ENCODE results near the gene THOC5. TPM values are rescaled to one million over a fixed set of nuclear protein-coding genes. Genes with fewer than 3 reads are reported as not detected.
A peak's percentile ranks its signal among the peaks of the same experiment; 100 is the strongest.
"Not testable (repeated sequence)": the region's sequence is repeated elsewhere in the genome, so short reads cannot be mapped to it uniquely, and the experiment has no call there.

THOC5 gene
- polyA plus RNA-seq, 2 donors, result 11.7 to 15.5 TPM

GRCh38 chr22:29491012-29491411, 62.5 kb downstream of the THOC5 start:
- no peak overlapping the region for H3K27ac ChIP-seq (ENCODE audit: low read depth in 2 of 2, low read length in 1 of 2)
- 91% methylated on average over 6 of the region's 6 CpGs for WGBS, 2 donors
- no peaks in the 10 kb centered on the region for H3K4me1 ChIP-seq (ENCODE audit: control insufficient read depth in 2 of 2, insufficient read depth in 2 of 2, low read length in 1 of 2)
- H3K27me3 ChIP-seq (ENCODE audit: control insufficient read depth in 1 of 2, insufficient read depth in 2 of 2, low read length in 2 of 2), result no peaks in the 10 kb centered on the region
- H3K36me3 ChIP-seq (ENCODE audit: control insufficient read depth in 2 of 2, insufficient read depth in 2 of 2, low read length in 1 of 2), result no peaks in the 10 kb centered on the region
- no peak overlapping the region for H3K4me3 ChIP-seq (ENCODE audit: low read depth in 1 of 2, low read length in 2 of 2)
- H3K9me3 ChIP-seq (ENCODE audit: control insufficient read depth in 2 of 2, insufficient read depth in 1 of 2, low read depth in 1 of 2, low read length in 1 of 2), result no peaks in the 10 kb centered on the region

- not testable (repeated sequence) for H3K4me1 ChIP-seq (ENCODE audit: control insufficient read depth in 2 of 2, insufficient read depth in 2 of 2, low read length in 1 of 2)
Observed at GRCh38 chr22:29489127-29489780, 64.3 kb downstream of the THOC5 start.

GRCh38 chr22:29487426-29487986, 66.1 kb downstream of the THOC5 start:
- no peaks in the 10 kb centered on the region for H3K4me1 ChIP-seq (ENCODE audit: control insufficient read depth in 2 of 2, insufficient read depth in 2 of 2, low read length in 1 of 2)
- WGBS, 2 donors, result 85 to 86% methylated on average over 6 of the region's 6 CpGs
- no peak overlapping the region for H3K4me3 ChIP-seq (ENCODE audit: low read depth in 1 of 2, low read length in 2 of 2)
- H3K36me3 ChIP-seq (ENCODE audit: control insufficient read depth in 2 of 2, insufficient read depth in 2 of 2, low read length in 1 of 2), result no peaks in the 10 kb centered on the region
- H3K27me3 ChIP-seq (ENCODE audit: control insufficient read depth in 1 of 2, insufficient read depth in 2 of 2, low read length in 2 of 2), result no peaks in the 10 kb centered on the region
- H3K27ac ChIP-seq (ENCODE audit: low read depth in 2 of 2, low read length in 1 of 2), result no peak overlapping the region
- H3K9me3 ChIP-seq (ENCODE audit: control insufficient read depth in 2 of 2, insufficient read depth in 1 of 2, low read depth in 1 of 2, low read length in 1 of 2), result no peaks in the 10 kb centered on the region

More at GRCh38 chr22:29489127-29489780, 64.3 kb downstream of the THOC5 start:
- not testable (repeated sequence) for H3K4me3 ChIP-seq (ENCODE audit: low read depth in 1 of 2, low read length in 2 of 2); H3K36me3 ChIP-seq (ENCODE audit: control insufficient read depth in 2 of 2, insufficient read depth in 2 of 2, low read length in 1 of 2); H3K27ac ChIP-seq (ENCODE audit: low read depth in 2 of 2, low read length in 1 of 2); H3K9me3 ChIP-seq (ENCODE audit: control insufficient read depth in 2 of 2, insufficient read depth in 1 of 2, low read depth in 1 of 2, low read length in 1 of 2); H3K27me3 ChIP-seq (ENCODE audit: control insufficient read depth in 1 of 2, insufficient read depth in 2 of 2, low read length in 2 of 2)
- WGBS, 2 donors, result 83 to 86% methylated on average over 8 of the region's 8 CpGs

- peaks cover 3 to 5% of the 10 kb centered on the region in 2 donors for H3K9me3 ChIP-seq (ENCODE audit: control insufficient read depth in 2 of 2, insufficient read depth in 1 of 2, low read depth in 1 of 2, low read length in 1 of 2)
- H3K36me3 ChIP-seq (ENCODE audit: control insufficient read depth in 2 of 2, insufficient read depth in 2 of 2, low read length in 1 of 2), result no peaks in the 10 kb centered on the region
- WGBS, 2 donors, result 93 to 98% methylated on average over 8 of the region's 8 CpGs
Observed at GRCh38 chr22:29485448-29485847, 68.1 kb downstream of the THOC5 start.

GRCh38 chr22:29484642-29485041, 68.9 kb downstream of the THOC5 start:
- 83 to 93% methylated on average over 3 of the region's 3 CpGs for WGBS, 2 donors
- H3K9me3 ChIP-seq (ENCODE audit: control insufficient read depth in 2 of 2, insufficient read depth in 1 of 2, low read depth in 1 of 2, low read length in 1 of 2), result peaks cover 3 to 8% of the 10 kb centered on the region in 2 donors
- no peak overlapping the region for H3K4me3 ChIP-seq (ENCODE audit: low read depth in 1 of 2, low read length in 2 of 2)
- no peaks in the 10 kb centered on the region for H3K36me3 ChIP-seq (ENCODE audit: control insufficient read depth in 2 of 2, insufficient read depth in 2 of 2, low read length in 1 of 2)
- H3K27ac ChIP-seq (ENCODE audit: low read depth in 2 of 2, low read length in 1 of 2), result no peak overlapping the region
- H3K27me3 ChIP-seq (ENCODE audit: control insufficient read depth in 1 of 2, insufficient read depth in 2 of 2, low read length in 2 of 2), result peaks cover 9 to 11% of the 10 kb centered on the region in 2 donors
- peaks cover 9% of the 10 kb centered on the region in 2 donors for H3K4me1 ChIP-seq (ENCODE audit: control insufficient read depth in 2 of 2, insufficient read depth in 2 of 2, low read length in 1 of 2)

More at GRCh38 chr22:29485448-29485847, 68.1 kb downstream of the THOC5 start:
- peaks cover 4 to 5% of the 10 kb centered on the region in 2 donors for H3K4me1 ChIP-seq (ENCODE audit: control insufficient read depth in 2 of 2, insufficient read depth in 2 of 2, low read length in 1 of 2)
- H3K27ac ChIP-seq (ENCODE audit: low read depth in 2 of 2, low read length in 1 of 2), result no peak overlapping the region
- peaks cover 1 to 11% of the 10 kb centered on the region in 2 donors for H3K27me3 ChIP-seq (ENCODE audit: control insufficient read depth in 1 of 2, insufficient read depth in 2 of 2, low read length in 2 of 2)
- H3K4me3 ChIP-seq (ENCODE audit: low read depth in 1 of 2, low read length in 2 of 2), result no peak overlapping the region

- no peak overlapping the region for H3K27ac ChIP-seq (ENCODE audit: low read depth in 2 of 2, low read length in 1 of 2)
- H3K27me3 ChIP-seq (ENCODE audit: control insufficient read depth in 1 of 2, insufficient read depth in 2 of 2, low read length in 2 of 2), result peaks cover 11 to 17% of the 10 kb centered on the region in 2 donors
- no peak overlapping the region for H3K4me3 ChIP-seq (ENCODE audit: low read depth in 1 of 2, low read length in 2 of 2)
- WGBS, 2 donors, result 94% methylated on average over 13 of the region's 13 CpGs
- no peaks in the 10 kb centered on the region for H3K36me3 ChIP-seq (ENCODE audit: control insufficient read depth in 2 of 2, insufficient read depth in 2 of 2, low read length in 1 of 2)
- H3K4me1 ChIP-seq (ENCODE audit: control insufficient read depth in 2 of 2, insufficient read depth in 2 of 2, low read length in 1 of 2), result peaks cover 9% of the 10 kb centered on the region in 2 donors
- H3K9me3 ChIP-seq (ENCODE audit: control insufficient read depth in 2 of 2, insufficient read depth in 1 of 2, low read depth in 1 of 2, low read length in 1 of 2), result peaks cover 3 to 8% of the 10 kb centered on the region in 2 donors
Observed at GRCh38 chr22:29483254-29483653, 70.3 kb downstream of the THOC5 start.

GRCh38 chr22:29482726-29483125, 70.8 kb downstream of the THOC5 start:
- peaks cover 9% of the 10 kb centered on the region in 2 donors for H3K4me1 ChIP-seq (ENCODE audit: control insufficient read depth in 2 of 2, insufficient read depth in 2 of 2, low read length in 1 of 2)
- peaks cover 11 to 17% of the 10 kb centered on the region in 2 donors for H3K27me3 ChIP-seq (ENCODE audit: control insufficient read depth in 1 of 2, insufficient read depth in 2 of 2, low read length in 2 of 2)
- no peaks in the 10 kb centered on the region for H3K36me3 ChIP-seq (ENCODE audit: control insufficient read depth in 2 of 2, insufficient read depth in 2 of 2, low read length in 1 of 2)
- H3K9me3 ChIP-seq (ENCODE audit: control insufficient read depth in 2 of 2, insufficient read depth in 1 of 2, low read depth in 1 of 2, low read length in 1 of 2), result peaks cover 3 to 8% of the 10 kb centered on the region in 2 donors
- no peak overlapping the region for H3K27ac ChIP-seq (ENCODE audit: low read depth in 2 of 2, low read length in 1 of 2)
- WGBS, 2 donors, result 91% methylated on average over 7 of the region's 7 CpGs
- H3K4me3 ChIP-seq (ENCODE audit: low read depth in 1 of 2, low read length in 2 of 2), result no peak overlapping the region

- H3K27me3 ChIP-seq (ENCODE audit: control insufficient read depth in 1 of 2, insufficient read depth in 2 of 2, low read length in 2 of 2), result peaks cover 11 to 17% of the 10 kb centered on the region in 2 donors
- no peak overlapping the region for H3K4me3 ChIP-seq (ENCODE audit: low read depth in 1 of 2, low read length in 2 of 2)
- WGBS, 2 donors, result 73% methylated on average over 11 of the region's 11 CpGs
- H3K36me3 ChIP-seq (ENCODE audit: control insufficient read depth in 2 of 2, insufficient read depth in 2 of 2, low read length in 1 of 2), result no peaks in the 10 kb centered on the region
- H3K4me1 ChIP-seq (ENCODE audit: control insufficient read depth in 2 of 2, insufficient read depth in 2 of 2, low read length in 1 of 2), result peaks cover 9% of the 10 kb centered on the region in 2 donors
- peaks cover 3 to 8% of the 10 kb centered on the region in 2 donors for H3K9me3 ChIP-seq (ENCODE audit: control insufficient read depth in 2 of 2, insufficient read depth in 1 of 2, low read depth in 1 of 2, low read length in 1 of 2)
- H3K27ac ChIP-seq (ENCODE audit: low read depth in 2 of 2, low read length in 1 of 2), result no peak overlapping the region
Observed at GRCh38 chr22:29482253-29482652, 71.3 kb downstream of the THOC5 start.

GRCh38 chr22:29481265-29482000, 72.1 kb downstream of the THOC5 start:
- peaks cover 3 to 8% of the 10 kb centered on the region in 2 donors for H3K9me3 ChIP-seq (ENCODE audit: control insufficient read depth in 2 of 2, insufficient read depth in 1 of 2, low read depth in 1 of 2, low read length in 1 of 2)

More at GRCh38 chr22:29481265-29482000, 72.1 kb downstream of the THOC5 start:
- H3K4me3 ChIP-seq (ENCODE audit: low read depth in 1 of 2, low read length in 2 of 2), result peak overlapping the region in 1 of 2 donors; percentile 0
- no peak overlapping the region for H3K27ac ChIP-seq (ENCODE audit: low read depth in 2 of 2, low read length in 1 of 2)
- H3K27me3 ChIP-seq (ENCODE audit: control insufficient read depth in 1 of 2, insufficient read depth in 2 of 2, low read length in 2 of 2), result peaks cover 11 to 17% of the 10 kb centered on the region in 2 donors
- no peaks in the 10 kb centered on the region for H3K36me3 ChIP-seq (ENCODE audit: control insufficient read depth in 2 of 2, insufficient read depth in 2 of 2, low read length in 1 of 2)
- 23 to 25% methylated on average over 15 of the region's 15 CpGs for WGBS, 2 donors
- H3K4me1 ChIP-seq (ENCODE audit: control insufficient read depth in 2 of 2, insufficient read depth in 2 of 2, low read length in 1 of 2), result peaks cover 9% of the 10 kb centered on the region in 2 donors
